Measurements from ENCODE around the gene STX8.

DNA sequence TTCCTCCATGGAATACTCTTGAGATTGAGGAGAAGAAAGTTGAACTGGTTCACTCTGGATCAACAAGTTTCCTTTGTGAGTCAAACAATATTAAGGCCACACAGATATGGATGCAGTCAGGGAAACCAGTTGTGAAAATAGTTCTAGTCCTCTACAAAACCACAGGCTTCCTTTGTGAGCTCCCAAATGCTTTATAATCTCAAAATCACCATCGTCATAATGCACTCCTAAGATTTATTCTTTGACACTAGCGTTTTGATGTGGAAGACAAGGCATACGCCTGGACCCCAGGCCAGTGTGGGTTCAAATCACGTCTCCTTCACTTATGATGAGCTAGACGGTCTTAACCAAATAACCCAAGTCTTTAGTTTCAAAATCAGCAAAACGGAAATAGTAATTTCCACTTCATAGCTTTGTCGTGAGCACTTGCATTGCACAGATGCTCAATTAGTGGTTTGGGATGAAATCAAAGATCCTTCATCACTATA lies 142.6 kb downstream of the STX8 start:
- TF ChIP-seq, protein P1, sequence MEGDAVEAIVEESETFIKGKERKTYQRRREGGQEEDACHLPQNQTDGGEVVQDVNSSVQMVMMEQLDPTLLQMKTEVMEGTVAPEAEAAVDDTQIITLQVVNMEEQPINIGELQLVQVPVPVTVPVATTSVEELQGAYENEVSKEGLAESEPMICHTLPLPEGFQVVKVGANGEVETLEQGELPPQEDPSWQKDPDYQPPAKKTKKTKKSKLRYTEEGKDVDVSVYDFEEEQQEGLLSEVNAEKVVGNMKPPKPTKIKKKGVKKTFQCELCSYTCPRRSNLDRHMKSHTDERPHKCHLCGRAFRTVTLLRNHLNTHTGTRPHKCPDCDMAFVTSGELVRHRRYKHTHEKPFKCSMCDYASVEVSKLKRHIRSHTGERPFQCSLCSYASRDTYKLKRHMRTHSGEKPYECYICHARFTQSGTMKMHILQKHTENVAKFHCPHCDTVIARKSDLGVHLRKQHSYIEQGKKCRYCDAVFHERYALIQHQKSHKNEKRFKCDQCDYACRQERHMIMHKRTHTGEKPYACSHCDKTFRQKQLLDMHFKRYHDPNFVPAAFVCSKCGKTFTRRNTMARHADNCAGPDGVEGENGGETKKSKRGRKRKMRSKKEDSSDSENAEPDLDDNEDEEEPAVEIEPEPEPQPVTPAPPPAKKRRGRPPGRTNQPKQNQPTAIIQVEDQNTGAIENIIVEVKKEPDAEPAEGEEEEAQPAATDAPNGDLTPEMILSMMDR (IDR thresholded peaks at IDR 0.05), result no peak
- TF ChIP-seq, protein P2, sequence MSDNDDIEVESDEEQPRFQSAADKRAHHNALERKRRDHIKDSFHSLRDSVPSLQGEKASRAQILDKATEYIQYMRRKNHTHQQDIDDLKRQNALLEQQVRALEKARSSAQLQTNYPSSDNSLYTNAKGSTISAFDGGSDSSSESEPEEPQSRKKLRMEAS (IDR thresholded peaks at IDR 0.05; ENCODE audit: low read depth), result no peak
- TF ChIP-seq POLR2AphosphoS5 (IDR thresholded peaks at IDR 0.05; ENCODE audit: low read depth, low read length), result no peak

Data from SK-N-SH (cell line).